Fibroblast of villous mesenchyme (primary cell): Measurements from ENCODE around the gene SIPA1L2. TPM values are rescaled to one million over a fixed set of nuclear protein-coding genes. Genes with fewer than 3 reads are reported as not detected.
A peak's percentile ranks its signal among the peaks of the same experiment; 100 is the strongest.
"Not testable (repeated sequence)": the region's sequence is repeated elsewhere in the genome, so short reads cannot be mapped to it uniquely, and the experiment has no call there.

Source experiments
- DNase-seq: peaks from one replicate; pipeline ENCODE4 v3.0.0-alpha.2; 2010; ENCODE audit warnings: low read depth
- H3K4me3 ChIP-seq: 2 replicates; pipeline ENCODE4 v1.5.1; 2011; ENCODE audit warnings: low read depth, mild to moderate bottlenecking, low read length
- CTCF ChIP-seq: IDR thresholded peaks from 2 replicates; pipeline ENCODE4 v1.5.1; 2012; ENCODE audit warnings: low read depth, mild to moderate bottlenecking, low read length; ENCODE audit not compliant: insufficient read depth
- total RNA-seq: library from RNA; depleted of rRNA; stranded (reverse); fragments of >200 nt; gene quantifications from 2 replicates; pipeline ENCODE4 v1.2.3, GENCODE V29; 2012

The SIPA1L2 gene
- total RNA-seq, 1 donor = 5.6 TPM

DNA sequence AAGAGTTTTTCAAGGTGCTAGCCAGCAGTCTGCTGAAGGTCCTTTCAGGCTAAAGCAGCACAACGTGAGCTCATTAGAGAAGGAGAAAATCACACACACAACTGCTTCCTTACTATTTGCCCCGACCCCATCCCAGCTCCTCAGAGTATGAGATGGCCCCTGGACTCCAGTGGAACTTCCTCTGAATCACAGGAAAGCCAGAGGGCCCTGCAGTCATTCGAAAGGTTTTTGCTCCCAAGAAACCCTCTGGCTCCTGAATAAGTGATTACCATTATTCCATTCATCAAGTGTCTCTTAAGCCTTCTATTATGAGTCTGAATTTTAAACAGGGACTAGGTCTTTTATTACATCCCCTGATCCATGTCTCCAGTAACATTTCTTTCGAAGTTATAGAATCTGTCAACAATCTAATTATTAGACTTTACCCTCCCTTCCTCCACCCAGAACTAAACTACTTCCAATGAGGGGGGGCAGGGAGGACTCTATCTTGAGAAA, 14.6 kb downstream of the SIPA1L2 start:
- no peak overlapping the region for H3K4me3 ChIP-seq
- DNase-seq = no peak
- TF ChIP-seq CTCF = no peak

GRCh38 chr1:232614811-232615210, 15.1 kb downstream of the SIPA1L2 start:
- no peak for TF ChIP-seq CTCF
- DNase-seq = peak; percentile 60
- H3K4me3 ChIP-seq = no peak overlapping the region

DNA sequence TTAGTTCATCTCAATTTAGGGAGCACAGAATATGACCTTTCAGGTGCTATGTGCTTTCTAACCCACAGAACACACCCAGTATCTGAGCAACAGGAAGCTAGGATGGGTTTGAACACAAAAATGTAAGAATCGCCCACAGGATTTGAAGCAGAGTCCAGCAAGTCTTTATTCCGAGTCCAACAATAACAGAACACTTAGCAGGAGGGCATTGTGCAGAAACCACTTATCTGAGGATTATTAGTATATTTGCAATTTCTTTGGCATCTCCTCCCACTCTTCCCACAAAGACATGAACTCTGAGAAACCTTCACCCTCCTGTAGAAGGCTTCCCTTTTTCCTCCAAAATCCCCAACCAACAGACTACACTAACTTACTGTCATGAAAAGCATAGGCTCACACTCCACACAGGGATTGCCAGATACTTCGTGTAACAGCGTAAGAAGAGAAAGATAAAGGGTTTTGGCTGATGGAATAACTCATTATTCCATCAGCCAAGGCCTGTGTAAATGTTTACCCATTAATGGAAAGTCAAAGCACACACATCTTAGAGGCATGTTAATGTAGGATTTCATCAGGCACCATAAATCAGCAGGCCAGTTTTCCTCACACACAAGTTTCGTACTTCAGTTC, 16.1 kb downstream of the SIPA1L2 start:
- no peak for TF ChIP-seq CTCF
- DNase-seq = peak; percentile 95
- no peak overlapping the region for H3K4me3 ChIP-seq

- not testable (repeated sequence) for DNase-seq, H3K4me3 ChIP-seq
Measured at GRCh38 chr1:232612836-232613235, 17.1 kb downstream of the SIPA1L2 start.

DNA sequence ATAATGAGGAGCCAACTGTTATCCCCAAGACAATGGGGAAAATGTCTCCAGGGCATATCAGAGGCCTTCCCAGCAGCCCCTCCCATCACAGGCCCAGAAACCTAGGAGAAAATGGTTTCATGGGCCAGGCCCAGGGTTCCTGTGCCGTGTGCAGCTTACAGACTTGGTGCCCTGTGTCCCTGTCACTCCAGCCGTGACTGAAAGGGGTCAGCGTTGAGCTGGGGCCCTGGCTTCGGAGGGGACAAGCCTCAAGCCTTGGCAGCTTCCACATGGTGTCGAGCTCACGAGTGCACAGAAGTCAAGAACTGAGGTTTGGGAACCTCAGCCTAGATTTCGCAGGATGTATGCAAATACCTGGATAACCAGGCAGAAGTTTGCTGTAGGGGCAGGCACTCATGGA, 18.1 kb downstream of the SIPA1L2 start:
- TF ChIP-seq CTCF = no peak
- no peak overlapping the region for H3K4me3 ChIP-seq
- DNase-seq = no peak

GRCh38 chr1:232610902-232611745, 18.8 kb downstream of the SIPA1L2 start:
- DNase-seq, H3K4me3 ChIP-seq: not testable (repeated sequence)

- no peak for DNase-seq
- no peak overlapping the region for H3K4me3 ChIP-seq
- no peak for TF ChIP-seq CTCF
Measured at GRCh38 chr1:232610192-232610901, 19.6 kb downstream of the SIPA1L2 start.
